IPS-18a (cell line): ENCODE measurements around the gene CEP85.
"Not testable (repeated sequence)": the region's sequence is repeated elsewhere in the genome, so short reads cannot be mapped to it uniquely, and the experiment has no call there.

Source experiments
- H3K27ac ChIP-seq: one replicate; pipeline ENCODE4 v1.5.1; 2013; ENCODE audit warnings: low read length
- H3K27me3 ChIP-seq: one replicate; pipeline ENCODE4 v1.6.1; 2013; ENCODE audit warnings: mild to moderate bottlenecking, low read length; ENCODE audit not compliant: control insufficient read depth, insufficient read depth
- H3K36me3 ChIP-seq: one replicate; pipeline ENCODE4 v1.6.1; 2013; ENCODE audit warnings: low read depth, low read length; ENCODE audit not compliant: control insufficient read depth
- H3K4me1 ChIP-seq: one replicate; pipeline ENCODE4 v1.6.1; 2013; ENCODE audit warnings: low read depth, low read length; ENCODE audit not compliant: control insufficient read depth
- H3K4me3 ChIP-seq: one replicate; pipeline ENCODE4 v1.5.1; 2013; ENCODE audit warnings: low read length
- H3K9ac ChIP-seq: one replicate; pipeline ENCODE4 v1.6.1; 2013; ENCODE audit warnings: mild to moderate bottlenecking, low read length, moderate library complexity
- H3K9me3 ChIP-seq: one replicate; pipeline ENCODE4 v1.6.1; 2013; ENCODE audit warnings: low read depth, low read length; ENCODE audit not compliant: control insufficient read depth

CEP85 gene

GRCh38 chr1:26287811-26288210 is 53.8 kb downstream of the CEP85 start:
- Histone ChIP-seq H3K9me3 (no peaks in the 10 kb centered on the region), H3K4me3 (no peak overlapping the region), H3K9ac (no peak overlapping the region), H3K27ac (no peak overlapping the region), H3K4me1 (peaks cover 12% of the 10 kb centered on the region), H3K27me3 (no peaks in the 10 kb centered on the region), H3K36me3 (no peaks in the 10 kb centered on the region)

GRCh38 chr1:26288311-26288941 is 54.4 kb downstream of the CEP85 start:
- Histone ChIP-seq H3K4me3 (no peak overlapping the region), H3K9me3 (no peaks in the 10 kb centered on the region), H3K36me3 (no peaks in the 10 kb centered on the region), H3K27me3 (no peaks in the 10 kb centered on the region), H3K9ac (no peak overlapping the region), H3K4me1 (peaks cover 12% of the 10 kb centered on the region), H3K27ac (no peak overlapping the region)

GRCh38 chr1:26289158-26290059 is 55.4 kb downstream of the CEP85 start:
- Histone ChIP-seq H3K9ac (no peak overlapping the region), H3K4me3 (no peak overlapping the region), H3K9me3 (no peaks in the 10 kb centered on the region), H3K36me3 (no peaks in the 10 kb centered on the region), H3K27me3 (no peaks in the 10 kb centered on the region), H3K27ac (no peak overlapping the region), H3K4me1 (peaks cover 12% of the 10 kb centered on the region)

GRCh38 chr1:26290122-26290881 is 56.3 kb downstream of the CEP85 start:
- Histone ChIP-seq H3K27ac (no peak overlapping the region), H3K9me3 (no peaks in the 10 kb centered on the region), H3K36me3 (no peaks in the 10 kb centered on the region), H3K4me1 (peaks cover 11% of the 10 kb centered on the region), H3K9ac (no peak overlapping the region), H3K4me3 (no peak overlapping the region), H3K27me3 (no peaks in the 10 kb centered on the region)

GRCh38 chr1:26290882-26291261 is 56.9 kb downstream of the CEP85 start:
- no peak overlapping the region for H3K4me3 ChIP-seq
- H3K36me3 ChIP-seq = no peaks in the 10 kb centered on the region
- peaks cover 9% of the 10 kb centered on the region for H3K4me1 ChIP-seq
- no peaks in the 10 kb centered on the region for H3K27me3 ChIP-seq
- H3K9ac ChIP-seq = no peak overlapping the region
- no peak overlapping the region for H3K27ac ChIP-seq
- no peaks in the 10 kb centered on the region for H3K9me3 ChIP-seq

GRCh38 chr1:26291433-26291832 is 57.4 kb downstream of the CEP85 start:
- H3K27ac ChIP-seq = no peak overlapping the region
- H3K9me3 ChIP-seq = no peaks in the 10 kb centered on the region
- no peaks in the 10 kb centered on the region for H3K36me3 ChIP-seq
- no peak overlapping the region for H3K4me3 ChIP-seq
- peaks cover 9% of the 10 kb centered on the region for H3K4me1 ChIP-seq
- no peak overlapping the region for H3K9ac ChIP-seq
- no peaks in the 10 kb centered on the region for H3K27me3 ChIP-seq

- no peaks in the 10 kb centered on the region for H3K36me3 ChIP-seq
- no peaks in the 10 kb centered on the region for H3K27me3 ChIP-seq
- no peaks in the 10 kb centered on the region for H3K9me3 ChIP-seq
- no peak overlapping the region for H3K27ac ChIP-seq
- peaks cover 9% of the 10 kb centered on the region for H3K4me1 ChIP-seq
- no peak overlapping the region for H3K9ac ChIP-seq
- no peak overlapping the region for H3K4me3 ChIP-seq
Observed at GRCh38 chr1:26291939-26292338, 57.9 kb downstream of the CEP85 start.

- not testable (repeated sequence) for H3K9ac ChIP-seq, H3K36me3 ChIP-seq, H3K4me3 ChIP-seq, H3K4me1 ChIP-seq, H3K27ac ChIP-seq, H3K9me3 ChIP-seq, H3K27me3 ChIP-seq
Observed at GRCh38 chr1:26292735-26293134, 58.7 kb downstream of the CEP85 start.

- Histone ChIP-seq H3K4me1 (peaks cover 9% of the 10 kb centered on the region), H3K27me3 (no peaks in the 10 kb centered on the region), H3K9ac (no peak overlapping the region), H3K4me3 (no peak overlapping the region), H3K9me3 (no peaks in the 10 kb centered on the region), H3K27ac (no peak overlapping the region), H3K36me3 (no peaks in the 10 kb centered on the region)
Observed at GRCh38 chr1:26293911-26294463, 60.0 kb downstream of the CEP85 start.

GRCh38 chr1:26295194-26296138 is 61.5 kb downstream of the CEP85 start:
- Histone ChIP-seq H3K9me3 (no peaks in the 10 kb centered on the region), H3K27me3 (no peaks in the 10 kb centered on the region), H3K4me1 (peaks cover 3% of the 10 kb centered on the region), H3K36me3 (no peaks in the 10 kb centered on the region), H3K4me3 (no peak overlapping the region), H3K27ac (no peak overlapping the region), H3K9ac (no peak overlapping the region)
